ENCODE measurements around the gene MATCAP1.

Gene MATCAP1

DNA sequence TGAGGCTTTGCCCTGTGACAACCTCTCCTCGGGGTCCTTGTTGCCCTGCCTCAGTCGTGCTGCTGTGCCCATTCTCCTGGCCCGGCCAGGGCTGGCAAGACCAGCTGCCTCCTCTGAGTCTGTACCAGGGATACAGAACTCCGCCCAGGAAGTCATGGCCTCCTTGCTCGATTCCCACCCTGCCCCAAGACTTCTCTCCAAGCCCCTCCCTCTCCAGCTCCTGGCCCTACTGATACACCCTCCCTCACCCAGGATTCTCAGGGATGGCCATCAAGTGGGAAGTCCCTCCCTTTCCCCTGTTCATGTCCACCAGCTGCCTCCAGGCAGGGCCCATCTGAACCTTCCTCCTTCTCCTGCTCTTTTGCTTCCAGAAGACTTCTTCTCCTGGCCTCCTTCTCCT, 31.9 kb upstream of the MATCAP1 start:
- Mint-ChIP-seq H3K27me3 (ENCODE audit: low read depth) (peaks cover 5% of the 10 kb centered on the region), H3K36me3 (ENCODE audit: low read depth) (no peaks in the 10 kb centered on the region)

DNA sequence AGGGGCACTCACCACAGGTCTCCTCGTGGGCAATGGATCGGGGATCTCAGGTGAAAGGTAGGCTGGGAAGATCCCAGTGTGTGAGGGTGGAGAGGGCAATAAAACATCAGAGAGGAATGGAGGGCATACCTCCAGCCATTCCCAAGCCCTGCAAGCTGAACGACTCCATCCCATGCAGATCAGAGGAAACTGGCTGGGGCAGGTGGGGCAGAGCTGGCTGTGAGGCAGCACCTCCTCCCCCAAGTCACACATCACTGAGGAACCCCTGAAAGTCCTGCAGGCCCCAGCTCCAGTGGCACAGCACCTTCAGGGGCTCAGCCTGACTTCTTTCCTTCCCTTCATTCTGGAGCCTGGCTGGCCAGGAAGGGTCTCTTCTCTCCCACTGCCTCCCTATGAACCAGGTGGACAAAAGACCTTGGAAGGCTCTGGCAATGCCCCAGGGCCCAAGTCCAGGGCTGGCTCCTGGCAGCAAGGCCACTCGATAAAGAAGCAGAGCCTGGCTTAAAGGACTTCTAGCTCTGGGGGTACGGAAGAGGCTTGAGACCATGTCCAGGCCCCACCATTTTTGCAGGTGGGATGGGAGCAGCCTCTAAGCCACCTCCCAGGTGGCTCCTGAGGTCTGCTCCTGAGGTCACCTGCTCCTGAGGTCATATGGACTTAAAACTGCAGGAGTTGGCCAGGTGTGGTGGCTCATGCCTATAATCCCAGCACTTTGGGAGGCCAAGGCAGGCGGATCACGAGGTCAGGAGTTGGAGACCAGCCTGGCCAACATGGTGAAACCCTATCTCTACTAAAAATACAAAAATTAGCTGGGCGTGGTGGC, 29.6 kb upstream of the MATCAP1 start:
- H3K27me3 Mint-ChIP-seq (ENCODE audit: low read depth) = peaks cover 5% of the 10 kb centered on the region
- H3K36me3 Mint-ChIP-seq (ENCODE audit: low read depth) = no peaks in the 10 kb centered on the region
- H3K27ac Mint-ChIP-seq = peak overlapping the region in 1 of 3 experiments; percentile 50
- H3K9me3 Mint-ChIP-seq = no peaks in the 10 kb centered on the region
- TF ChIP-seq CTCF (IDR thresholded peaks at IDR 0.05; ENCODE audit: unreplicated experiment in 3 of 3) = no peak
- H3K4me1 Mint-ChIP-seq = no peaks in the 10 kb centered on the region
- H3K4me3 Mint-ChIP-seq = no peak overlapping the region

More for the DNA sequence above, 31.9 kb upstream of the MATCAP1 start:
- H3K27ac Mint-ChIP-seq = no peak overlapping the region
- H3K4me3 Mint-ChIP-seq = no peak overlapping the region
- H3K9me3 Mint-ChIP-seq = no peaks in the 10 kb centered on the region
- no peaks in the 10 kb centered on the region for H3K4me1 Mint-ChIP-seq
- TF ChIP-seq CTCF (IDR thresholded peaks at IDR 0.05; ENCODE audit: unreplicated experiment in 3 of 3) = no peak

DNA sequence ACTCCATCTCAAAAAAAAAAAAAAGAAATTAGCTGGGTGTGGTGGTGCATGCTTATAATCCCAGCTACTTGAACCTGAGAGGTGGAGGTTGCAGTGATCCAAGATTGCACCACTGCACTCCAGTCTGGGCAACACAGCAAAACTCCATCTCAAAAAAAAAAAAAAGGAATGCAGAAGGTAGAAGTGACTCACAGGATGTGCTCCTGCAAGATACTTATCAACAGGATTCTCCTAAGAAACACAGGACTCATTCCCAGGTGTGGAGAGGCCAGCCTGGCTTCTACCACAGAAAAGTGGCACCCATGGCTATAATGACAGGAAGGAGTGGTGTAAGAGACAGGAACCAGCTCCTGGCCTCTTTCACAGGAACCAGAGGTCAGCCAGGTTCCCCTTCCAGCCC, 29.0 kb upstream of the MATCAP1 start:
- TF ChIP-seq CTCF (IDR thresholded peaks at IDR 0.05; ENCODE audit: unreplicated experiment in 3 of 3) = no peak
- H3K27me3 Mint-ChIP-seq (ENCODE audit: low read depth) = peaks cover 5% of the 10 kb centered on the region
- no peaks in the 10 kb centered on the region for H3K36me3 Mint-ChIP-seq (ENCODE audit: low read depth)
- H3K27ac Mint-ChIP-seq = peak overlapping the region in 1 of 3 experiments; percentile 50
- H3K9me3 Mint-ChIP-seq = no peaks in the 10 kb centered on the region
- H3K4me3 Mint-ChIP-seq = no peak overlapping the region
- H3K4me1 Mint-ChIP-seq = no peaks in the 10 kb centered on the region

- no peaks in the 10 kb centered on the region for H3K9me3 Mint-ChIP-seq
- H3K4me1 Mint-ChIP-seq = no peaks in the 10 kb centered on the region
- H3K4me3 Mint-ChIP-seq = no peak overlapping the region
- no peaks in the 10 kb centered on the region for H3K27me3 Mint-ChIP-seq (ENCODE audit: low read depth)
- TF ChIP-seq CTCF (IDR thresholded peaks at IDR 0.05; ENCODE audit: unreplicated experiment in 3 of 3) = no peak
- H3K36me3 Mint-ChIP-seq (ENCODE audit: low read depth) = no peaks in the 10 kb centered on the region
- H3K27ac Mint-ChIP-seq = no peak overlapping the region
Measured at GRCh38 chr16:67211674-67212073, 27.9 kb upstream of the MATCAP1 start.

GRCh38 chr16:67210069-67210937, 26.5 kb upstream of the MATCAP1 start:
- Mint-ChIP-seq H3K4me3 (no peak overlapping the region), H3K27me3 (ENCODE audit: low read depth) (no peaks in the 10 kb centered on the region), H3K27ac (no peak overlapping the region), H3K36me3 (ENCODE audit: low read depth) (no peaks in the 10 kb centered on the region), H3K9me3 (no peaks in the 10 kb centered on the region), H3K4me1 (no peaks in the 10 kb centered on the region)
- TF ChIP-seq CTCF (IDR thresholded peaks at IDR 0.05; ENCODE audit: unreplicated experiment in 3 of 3) = no peak
